Measurements from ENCODE around the gene CDH4.

DNA sequence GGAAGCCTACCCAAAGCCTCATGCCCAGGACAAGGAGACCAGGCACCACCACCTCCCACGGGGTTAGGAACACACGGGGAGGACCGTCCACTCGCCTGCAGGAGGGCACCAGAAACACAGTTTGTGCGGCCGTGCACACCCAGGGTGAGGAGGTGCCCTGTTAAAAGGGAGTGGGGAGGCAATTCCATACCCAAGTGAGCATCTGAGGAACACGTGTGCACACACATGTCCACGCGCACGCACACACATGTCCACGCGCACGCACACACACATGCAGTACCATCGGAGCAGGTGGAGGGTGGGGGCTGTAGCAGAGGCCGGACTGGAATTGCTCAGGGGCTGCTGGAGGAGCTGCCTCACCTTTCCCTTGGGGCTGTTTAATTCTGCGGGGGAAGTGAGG is 554.3 kb downstream of the CDH4 start:
- TF ChIP-seq CTCF (conservative IDR thresholded peaks at IDR 0.05): no peak
- no peak for TF ChIP-seq ZFX (IDR thresholded peaks at IDR 0.05)

Data from C4-2B (cell line).